HG02981 (cell line): Measurements from ENCODE around the gene SYT15.
"Not testable (repeated sequence)": the region's sequence is repeated elsewhere in the genome, so short reads cannot be mapped to it uniquely, and the experiment has no call there.

ENCODE experiments used
- ATAC-seq: cut with Tn5 transposase; IDR thresholded peaks from one replicate; pipeline ENCODE4 v1.9.1; 2021; ENCODE audit warnings: mild to moderate bottlenecking, moderate library complexity; ENCODE audit not compliant: unreplicated experiment

The SYT15 gene

GRCh38 chr10:46578474-46579178, at the start of gene SYT15:
TSS of gene SYT15 (plus strand) at chr10:46579128. CDS start at chr10:46579169, 41 bp downstream.
- not testable (repeated sequence) for ATAC-seq

GRCh38 chr10:46529742-46530141, 49.2 kb upstream of the SYT15 start:
- ATAC-seq, result not testable (repeated sequence)

GRCh38 chr10:46530249-46531186, 48.4 kb upstream of the SYT15 start:
- ATAC-seq, result no peak

GRCh38 chr10:46532256-46532655, 46.7 kb upstream of the SYT15 start:
- not testable (repeated sequence) for ATAC-seq

GRCh38 chr10:46534828-46535524, 44.0 kb upstream of the SYT15 start:
- no peak for ATAC-seq

- no peak for ATAC-seq
Observed at GRCh38 chr10:46536171-46536570, 42.8 kb upstream of the SYT15 start.

GRCh38 chr10:46536781-46537180, 42.1 kb upstream of the SYT15 start:
- no peak for ATAC-seq

GRCh38 chr10:46537309-46537708, 41.6 kb upstream of the SYT15 start:
- ATAC-seq, result no peak

GRCh38 chr10:46538155-46538554, 40.8 kb upstream of the SYT15 start:
- ATAC-seq, result no peak

GRCh38 chr10:46538717-46539426, 40.1 kb upstream of the SYT15 start:
- ATAC-seq, result no peak

- no peak for ATAC-seq
Observed at GRCh38 chr10:46539596-46540411, 39.1 kb upstream of the SYT15 start.

GRCh38 chr10:46540412-46541016, 38.4 kb upstream of the SYT15 start:
- ATAC-seq, result no peak

GRCh38 chr10:46541017-46541661, 37.8 kb upstream of the SYT15 start:
- ATAC-seq, result no peak

GRCh38 chr10:46541735-46542566, 37.0 kb upstream of the SYT15 start:
- no peak for ATAC-seq

- ATAC-seq, result no peak
Observed at GRCh38 chr10:46542567-46543465, 36.1 kb upstream of the SYT15 start.

- ATAC-seq, result no peak
Observed at GRCh38 chr10:46543466-46544377, 35.2 kb upstream of the SYT15 start.
